Kidney (tissue), 14 donors: Measurements from ENCODE around the gene ST6GAL1. TPM values are rescaled to one million over a fixed set of nuclear protein-coding genes. Genes with fewer than 3 reads are reported as not detected.

ENCODE experiments used
- DNase-seq, 5 donors: peaks; one replicate each; pipeline ENCODE4 v3.0.0-alpha.2; 2013 to 2020
- FAIRE-seq: peaks from 2 replicates; lab custom pipeline; 2012; peaks lifted over from hg19 to GRCh38; lab: Jason Lieb, UNC
- H3K27ac ChIP-seq, 2 donors: one replicate each; pipeline ENCODE4 v1.7.0; 2013; ENCODE audit warnings: low read depth in 2 of 2, low read length in 2 of 2, inconsistent platforms in 1 of 2
- H3K27me3 ChIP-seq: one replicate; pipeline ENCODE4 v1.7.1; 2013; ENCODE audit warnings: low read length, inconsistent platforms; ENCODE audit not compliant: control insufficient read depth, insufficient read depth
- H3K36me3 ChIP-seq, 3 donors: one replicate each; pipeline versions ENCODE4 v1.7.0 to v1.7.1; 2013; ENCODE audit warnings: low read length in 3 of 3, control low read depth in 1 of 3, inconsistent platforms in 1 of 3; ENCODE audit not compliant: insufficient read depth in 3 of 3, control insufficient read depth in 2 of 3
- H3K4me1 ChIP-seq, 3 donors: one replicate each; pipeline versions ENCODE4 v1.7.0 to v1.7.1; 2013; ENCODE audit warnings: low read length in 3 of 3, inconsistent platforms in 1 of 3, low read depth in 1 of 3; ENCODE audit not compliant: control insufficient read depth in 2 of 3, insufficient read depth in 2 of 3
- H3K4me3 ChIP-seq, 3 donors: one replicate each; pipeline versions ENCODE4 v1.7.0 to v1.8.1; 2013; ENCODE audit warnings: low read length in 3 of 3, control low read depth in 1 of 3, inconsistent platforms in 1 of 3
- H3K9ac ChIP-seq, 3 donors: one replicate each; pipeline versions ENCODE4 v1.7.0 to v1.7.1; 2013; ENCODE audit warnings: low read length in 3 of 3, control low read depth in 1 of 3, inconsistent platforms in 1 of 3
- H3K9me3 ChIP-seq, 3 donors: one replicate each; pipeline versions ENCODE4 v1.7.0 to v1.7.1; 2013; ENCODE audit warnings: low read length in 3 of 3, control low read depth in 1 of 3, inconsistent platforms in 1 of 3; ENCODE audit not compliant: control insufficient read depth in 2 of 3, insufficient read depth in 1 of 3
- intact Hi-C: fragments of 100-400 bp; cut with DNase I; formaldehyde crosslinking; loops from one replicate; pipeline ENCODE4 v1.11.1; 2022
- polyA plus RNA-seq: library from polyadenylated mRNA; stranded (reverse); fragments of 350-450 nt; fragmentation: Illumina TruSeq; extraction: RNeasy Lipid Tissue Mini Kit (QIAGEN cat#74804); gene quantifications from one replicate; pipeline ENCODE4 v1.2.3, GENCODE V29; 2014; ENCODE audit warnings: low read depth, low replicate concordance; ENCODE audit not compliant: insufficient read depth
- total RNA-seq: library from RNA; stranded (reverse); fragmentation: NEBNext Ultra II Directional; extraction: Animal tissue kit (Norgen Biotek cat#: 25700); gene quantifications from one replicate; pipeline ENCODE4 v1.2.1, GENCODE V29; 2021
- TF ChIP-seq, protein P1 (sequence below): IDR thresholded peaks from 3 replicates; pipeline ENCODE4 v1.5.1; 2012; ENCODE audit warnings: mild to moderate bottlenecking, moderate library complexity, borderline replicate concordance; ENCODE audit not compliant: insufficient read depth; ENCODE audit errors: extremely low read depth
- donor health status: control.
- donor health status: control.
- donor health status: control.
- donor health status: control.
- donor health status: control.
- donor health status: DM: yes; HTN: yes; CAD: no.
- donor health status: Normal renal cell carcinoma (clear cell type).

Gene ST6GAL1
- total and polyA plus RNA-seq, 2 donors from 2014 or later: 62.6 to 236 TPM

DNA sequence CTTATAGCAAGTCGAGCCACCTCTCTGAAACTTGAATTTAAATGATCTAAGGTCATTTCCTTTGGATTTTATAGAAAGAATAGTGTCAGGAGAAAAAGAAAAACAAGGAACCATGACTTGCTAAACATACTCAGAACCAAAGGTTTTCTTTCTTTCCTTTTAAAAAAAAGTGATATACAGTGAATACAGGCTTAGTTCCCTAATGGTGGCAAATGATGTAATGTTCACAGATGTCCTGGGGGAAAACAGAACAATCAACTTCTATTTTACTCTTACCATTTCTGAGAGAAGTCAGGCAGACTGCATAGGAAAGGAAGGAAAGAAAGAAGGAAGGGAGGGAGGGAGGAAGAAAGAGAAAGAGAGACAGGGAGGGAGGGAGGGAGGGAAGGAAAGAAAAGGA is 56.5 kb downstream of the ST6GAL1 start:
- no peak for DNase-seq
- Histone ChIP-seq H3K4me1 (peaks cover 0 to 6% (median 5%) of the 10 kb centered on the region in 3 donors), H3K27ac (no peak overlapping the region), H3K4me3 (no peak overlapping the region), H3K9me3 (no peaks in the 10 kb centered on the region), H3K9ac (no peak overlapping the region), H3K27me3 (no peaks in the 10 kb centered on the region), H3K36me3 (peaks cover 0 to 2% (median 0%) of the 10 kb centered on the region in 3 donors)
- intact Hi-C loops: no loop called here
- no peak for FAIRE-seq
- TF ChIP-seq, protein P1, sequence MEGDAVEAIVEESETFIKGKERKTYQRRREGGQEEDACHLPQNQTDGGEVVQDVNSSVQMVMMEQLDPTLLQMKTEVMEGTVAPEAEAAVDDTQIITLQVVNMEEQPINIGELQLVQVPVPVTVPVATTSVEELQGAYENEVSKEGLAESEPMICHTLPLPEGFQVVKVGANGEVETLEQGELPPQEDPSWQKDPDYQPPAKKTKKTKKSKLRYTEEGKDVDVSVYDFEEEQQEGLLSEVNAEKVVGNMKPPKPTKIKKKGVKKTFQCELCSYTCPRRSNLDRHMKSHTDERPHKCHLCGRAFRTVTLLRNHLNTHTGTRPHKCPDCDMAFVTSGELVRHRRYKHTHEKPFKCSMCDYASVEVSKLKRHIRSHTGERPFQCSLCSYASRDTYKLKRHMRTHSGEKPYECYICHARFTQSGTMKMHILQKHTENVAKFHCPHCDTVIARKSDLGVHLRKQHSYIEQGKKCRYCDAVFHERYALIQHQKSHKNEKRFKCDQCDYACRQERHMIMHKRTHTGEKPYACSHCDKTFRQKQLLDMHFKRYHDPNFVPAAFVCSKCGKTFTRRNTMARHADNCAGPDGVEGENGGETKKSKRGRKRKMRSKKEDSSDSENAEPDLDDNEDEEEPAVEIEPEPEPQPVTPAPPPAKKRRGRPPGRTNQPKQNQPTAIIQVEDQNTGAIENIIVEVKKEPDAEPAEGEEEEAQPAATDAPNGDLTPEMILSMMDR: no peak

- FAIRE-seq (no peak), DNase-seq (peak in 1 of 5 donors; percentile 18)
- no peaks in the 10 kb centered on the region for H3K27me3 ChIP-seq
- H3K4me3 ChIP-seq: no peak overlapping the region
- no peak overlapping the region for H3K27ac ChIP-seq
- no peak overlapping the region for H3K9ac ChIP-seq
- peaks cover 0 to 9% (median 5%) of the 10 kb centered on the region in 3 donors for H3K4me1 ChIP-seq
- no peaks in the 10 kb centered on the region for H3K9me3 ChIP-seq
- intact Hi-C loops: no loop called here
- H3K36me3 ChIP-seq: no peaks in the 10 kb centered on the region
- TF ChIP-seq, protein P1: no peak
Measured at GRCh38 chr3:186988806-186989205, 58.5 kb downstream of the ST6GAL1 start.

- Histone ChIP-seq H3K9ac (no peak overlapping the region), H3K4me1 (peaks cover 0 to 9% (median 5%) of the 10 kb centered on the region in 3 donors), H3K9me3 (no peaks in the 10 kb centered on the region), H3K4me3 (no peak overlapping the region), H3K27me3 (no peaks in the 10 kb centered on the region), H3K27ac (no peak overlapping the region), H3K36me3 (no peaks in the 10 kb centered on the region)
- FAIRE-seq: no peak
- DNase-seq: peak in 1 of 5 donors; percentile 15
- TF ChIP-seq, protein P1: no peak
- intact Hi-C loops: no loop called here
Measured at GRCh38 chr3:186989429-186989828, 59.1 kb downstream of the ST6GAL1 start.

- DNase-seq (peak in 1 of 5 donors; percentile 10), FAIRE-seq (no peak)
- Histone ChIP-seq H3K9ac (no peak overlapping the region), H3K4me3 (no peak overlapping the region), H3K36me3 (no peaks in the 10 kb centered on the region), H3K27ac (no peak overlapping the region), H3K4me1 (peaks cover 0 to 9% (median 5%) of the 10 kb centered on the region in 3 donors), H3K9me3 (no peaks in the 10 kb centered on the region), H3K27me3 (no peaks in the 10 kb centered on the region)
- intact Hi-C loops: no loop called here
- TF ChIP-seq, protein P1: no peak
Measured at GRCh38 chr3:186990277-186990676, 60.0 kb downstream of the ST6GAL1 start.
